GM12878 (cell line): ENCODE data around the gene RGR. TPM values are rescaled to one million over a fixed set of nuclear protein-coding genes. Genes with fewer than 3 reads are reported as not detected.

ENCODE experiments used
- ATAC-seq: fragments of 200-7000 bp; cut with Tn5 transposase; 3 replicates; pipeline ENCODE4 v1.9.1; 2020; ENCODE audit warnings: mild to moderate bottlenecking, moderate library complexity
- BruUV-seq: library from RNA; stranded (reverse); fragments of 400-500 nt; replicated peaks from 2 replicates; lab custom pipeline; 2021; lab: Mats Ljungman, UMichigan
- CTCF ChIA-PET: fragments of 300-600 bp; sonication (Branson Sonifier 250); formaldehyde crosslinking; extraction: SDS; loops from one replicate; lab custom pipeline; 2021; ENCODE audit warnings: inconsistent platforms; lab: Yijun Ruan, JAX
- POLR2A ChIA-PET: fragments of 350-600 bp; formaldehyde crosslinking; extraction: SDS; loops from one replicate; lab custom pipeline; 2021; ENCODE audit warnings: inconsistent platforms; lab: Charles Lee
- RAD21 ChIA-PET: fragments of 300-600 bp; sonication (Branson Sonifier 250); formaldehyde crosslinking; loops from one replicate; lab custom pipeline; 2023; ENCODE audit warnings: antibody characterized with exemption; ENCODE audit not compliant: unreplicated experiment; lab: Charles Lee
- SMC1A ChIA-PET: fragments of 300-600 bp; sonication (Branson Sonifier 250); formaldehyde crosslinking; loops from one replicate; lab custom pipeline; 2023; ENCODE audit not compliant: unreplicated experiment, uncharacterized antibody; lab: Charles Lee
- DNase-seq: peaks from one replicate; pipeline ENCODE4 v3.0.0-alpha.2; 2011; ENCODE audit warnings: low read depth, low spot score
- FAIRE-seq: peaks from 3 replicates; lab custom pipeline; 2011; peaks lifted over from hg19 to GRCh38; lab: Jason Lieb, UNC
- H2AFZ ChIP-seq: 2 replicates; pipeline ENCODE4 v1.6.0; 2011; ENCODE audit warnings: low read depth, low read length, control low read depth; ENCODE audit not compliant: control insufficient read depth
- H3K27ac ChIP-seq: 2 replicates; pipeline ENCODE4 v1.5.1; 2011; ENCODE audit warnings: control low read depth; ENCODE audit not compliant: control insufficient read depth, insufficient read depth
- H3K27me3 ChIP-seq, 2 experiments: replicated peaks in 1 of 2; 2 replicates each; pipeline versions ENCODE4 v1.6.0 to v1.6.1; 2011; ENCODE audit warnings: low read length in 1 of 2; ENCODE audit not compliant: control insufficient read depth in 2 of 2, insufficient read depth in 2 of 2
- H3K36me3 ChIP-seq, 2 experiments: 2 replicates each; pipeline ENCODE4 v1.5.1; 2011; ENCODE audit warnings: low read length in 1 of 2; ENCODE audit not compliant: control insufficient read depth in 2 of 2, insufficient read depth in 2 of 2
- H3K4me1 ChIP-seq: 2 replicates; pipeline ENCODE4 v1.6.1; 2011; ENCODE audit warnings: mild to moderate bottlenecking, low read length, moderate library complexity, mixed read lengths; ENCODE audit not compliant: control insufficient read depth, insufficient read depth
- H3K4me2 ChIP-seq: 2 replicates; pipeline ENCODE4 v1.6.0; 2011; ENCODE audit warnings: control low read depth; ENCODE audit not compliant: control insufficient read depth, insufficient read depth
- H3K4me3 ChIP-seq: fragments of 200-600 bp; sonication (generic); 2 replicates; pipeline ENCODE4 v1.5.1; 2016
- H3K79me2 ChIP-seq: 2 replicates; pipeline ENCODE4 v1.6.0; 2011; ENCODE audit warnings: low read length; ENCODE audit not compliant: control insufficient read depth, insufficient read depth
- H3K9ac ChIP-seq: 2 replicates; pipeline ENCODE4 v1.8.0; 2011; ENCODE audit warnings: low read length, control low read depth, mixed read lengths; ENCODE audit not compliant: control insufficient read depth, insufficient read depth
- H3K9me3 ChIP-seq: replicated peaks from 3 replicates; pipeline ENCODE4 v1.5.1; 2011; ENCODE audit warnings: mild to moderate bottlenecking, low read length; ENCODE audit not compliant: control insufficient read depth, insufficient read depth
- H4K20me1 ChIP-seq: 2 replicates; pipeline ENCODE4 v1.6.0; 2011; ENCODE audit not compliant: control insufficient read depth, insufficient read depth
- MEF2A ChIP-seq: IDR thresholded peaks from 2 replicates; pipeline ENCODE4 v1.6.1; 2011; ENCODE audit warnings: low read depth, mild to moderate bottlenecking, low read length, moderate library complexity; ENCODE audit not compliant: insufficient read depth
- RAD21 ChIP-seq: IDR thresholded peaks from 2 replicates; pipeline ENCODE4 v1.6.1; 2011; ENCODE audit warnings: mild to moderate bottlenecking, low read depth, low read length, moderate library complexity; ENCODE audit not compliant: insufficient read depth
- SMARCA5 ChIP-seq: fragments of 450-650 bp; IDR thresholded peaks from 2 replicates; pipeline ENCODE4 v1.6.1; 2017; ENCODE audit warnings: mild to moderate bottlenecking
- SPI1 ChIP-seq: IDR thresholded peaks from 2 replicates; pipeline ENCODE4 v1.6.1; 2011; ENCODE audit warnings: low read depth, mild to moderate bottlenecking, low read length, moderate library complexity, borderline replicate concordance; ENCODE audit not compliant: insufficient read depth
- SREBF1 ChIP-seq: IDR thresholded peaks from 2 replicates; pipeline ENCODE4 v1.6.1; 2012; ENCODE audit warnings: mild to moderate bottlenecking, low read length
- STAT1 ChIP-seq: fragments of 450-650 bp; conservative IDR thresholded peaks from 2 replicates; pipeline ENCODE4 v1.6.1; 2014; ENCODE audit warnings: antibody characterized with exemption, mild to moderate bottlenecking
- STAT3 ChIP-seq: IDR thresholded peaks from 2 replicates; pipeline ENCODE4 v1.6.1; 2011; ENCODE audit warnings: low read depth, low read length, improper control_type of control experiment
- TBL1XR1 ChIP-seq: IDR thresholded peaks from 2 replicates; pipeline ENCODE4 v1.6.1; 2012; ENCODE audit warnings: low read depth, low read length, improper control_type of control experiment
- TCF12 ChIP-seq: IDR thresholded peaks from 2 replicates; pipeline ENCODE4 v1.6.1; 2011; ENCODE audit warnings: low read depth, mild to moderate bottlenecking, low read length
- YY1 ChIP-seq: IDR thresholded peaks from 2 replicates; pipeline ENCODE4 v1.6.1; 2011; ENCODE audit warnings: low read depth, mild to moderate bottlenecking, low read length
- WGBS: methylation state at CpG from one replicate; pipeline ENCODE4 v1.1.6; 2016; ENCODE audit warnings: low lambda C conversion rate; ENCODE audit not compliant: insufficient replicate concordance, insufficient coverage; ENCODE audit errors: missing lambda C conversion rate; 5-methylcytosine and 5-hydroxymethylcytosine counted together
- in situ Hi-C: fragments of 300-500 bp; cut with MboI; formaldehyde crosslinking; loops from 9 replicates; pipeline ENCODE4 v1.14.3; 2018; ENCODE audit warnings: mixed read lengths
- intact Hi-C: fragments of 100-400 bp; cut with micrococcal nuclease; formaldehyde crosslinking; loops from one replicate; pipeline ENCODE4 v1.14.2; 2022; ENCODE audit not compliant: unreplicated experiment
- polyA plus RNA-seq, 11 experiments: library from polyadenylated mRNA; depleted of rRNA in 4 of 11; unstranded in 6 of 11; stranded (reverse) in 5 of 11; fragments of >200 nt; fragmentation: Nextera tagmentation in 4 of 11; fragmentation: Illumina TruSeq in 1 of 11; extraction: Ambion mirVana in 4 of 11; extraction: Trizol in 1 of 11; gene quantifications; 1 replicate in 1 of 11; 2 replicates in 10 of 11; pipeline versions ENCODE4 v1.2.1 to v1.2.3, GENCODE V29; 2011 to 2016; ENCODE audit warnings: inconsistent platforms in 2 of 11, missing spikeins in 2 of 11, low read depth in 1 of 11
- total RNA-seq, 4 experiments: library from RNA; depleted of rRNA in 3 of 4; stranded (reverse); fragments of >200 nt in 3 of 4; fragmentation: Illumina TruSeq in 1 of 4; extraction: Trizol in 1 of 4; gene quantifications; 2 replicates each; pipeline versions ENCODE4 v1.2.1 to v1.2.3, GENCODE V29; 2013 to 2021
- TF ChIP-seq, protein P1 (sequence below): IDR thresholded peaks from 2 replicates; pipeline ENCODE4 v1.6.1; 2012; ENCODE audit warnings: low read depth, low read length, improper control_type of control experiment
- TF ChIP-seq, protein P2 (sequence below), 3 experiments: IDR thresholded peaks in 2 of 3; conservative IDR thresholded peaks in 1 of 3; 2 replicates each; pipeline ENCODE4 v1.5.1; 2011; ENCODE audit warnings: low read depth in 3 of 3, low read length in 3 of 3, mild to moderate bottlenecking in 3 of 3, control low read depth in 2 of 3, moderate library complexity in 2 of 3, inconsistent platforms in 1 of 3, mixed read lengths in 1 of 3; ENCODE audit not compliant: control insufficient read depth in 2 of 3, insufficient read depth in 1 of 3; ENCODE audit errors: extremely low read depth in 1 of 3
- TF ChIP-seq, protein P3 (sequence below): IDR thresholded peaks from 2 replicates; pipeline ENCODE4 v1.6.1; 2012; ENCODE audit warnings: improper control_type of control experiment, low read depth, low read length; ENCODE audit not compliant: insufficient replicate concordance

Gene RGR
- total and polyA plus RNA-seq, 10 of the 15 experiments (the other 5 are each of a cell fraction or from before 2014, with no cell fraction given), result not detected

DNA sequence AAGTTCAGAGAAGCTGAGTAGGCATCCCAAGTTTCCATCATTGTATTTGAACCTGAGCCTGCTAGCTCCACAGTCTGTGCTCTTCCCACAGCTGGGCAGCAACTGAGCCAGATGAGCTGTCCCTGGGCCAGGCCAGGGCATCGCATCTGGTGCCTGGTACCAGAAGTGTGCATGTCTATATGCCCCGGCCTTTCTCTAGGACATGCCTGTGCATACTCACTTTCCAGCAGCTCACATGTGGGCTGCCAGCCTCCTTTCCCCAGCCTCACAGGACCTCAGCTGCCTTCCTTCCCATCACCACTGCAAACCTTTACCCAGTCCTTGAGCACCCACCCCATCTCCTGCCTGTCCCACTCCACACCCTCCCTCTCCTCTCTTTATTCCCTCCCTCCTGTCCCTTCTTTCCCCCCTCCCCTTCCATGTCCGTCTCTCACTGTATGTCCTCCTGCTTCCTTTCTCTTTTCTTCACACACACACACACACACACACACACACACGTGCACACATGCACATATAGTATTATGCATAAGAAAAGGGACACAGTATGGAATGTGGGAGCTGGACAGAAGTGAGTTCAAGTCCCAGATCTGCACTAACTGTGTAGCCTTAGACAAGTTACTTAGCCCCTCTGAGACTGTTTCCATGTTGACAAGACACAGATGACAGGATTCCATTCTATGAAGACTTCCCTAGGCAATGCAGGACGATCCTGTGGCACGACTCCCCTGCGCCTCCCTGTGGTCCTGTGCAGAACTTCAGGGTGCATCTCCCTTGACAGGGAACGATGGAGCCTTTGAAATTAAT lies 39.6 kb upstream of the RGR start:
- Histone ChIP-seq H2AFZ (no peak overlapping the region), H4K20me1 (no peaks in the 10 kb centered on the region), H3K9ac (no peak overlapping the region), H3K27me3 (peaks cover 0 to 7% of the 10 kb centered on the region in 2 experiments), H3K4me3 (no peak overlapping the region), H3K36me3 (no peaks in the 10 kb centered on the region), H3K79me2 (no peaks in the 10 kb centered on the region), H3K27ac (no peak overlapping the region), H3K4me2 (no peak overlapping the region), H3K4me1 (no peaks in the 10 kb centered on the region), H3K9me3 (no peaks in the 10 kb centered on the region)
- ChIA-PET SMC1A (interaction anchor here (1.0 to 15.0 kb wide), 13 partner anchors 9 to 67 kb away, joined by 3 to 155 read pairs (median 6); partner anchors contain the start of gene GPR15LG), POLR2A (interaction anchor here (1.0 to 1.1 kb wide), 2 partner anchors 57 to 58 kb away, joined by 3 read pairs; no protein-coding TSS in a partner anchor), CTCF (interaction anchor here (0.8 to 28.3 kb wide), 19 partner anchors 9 to 179 kb away, joined by 3 to 788 read pairs (median 4); partner anchors contain the start of genes CDHR1, GHITM and GPR15LG), RAD21 (interaction anchor here (1.0 to 2.7 kb wide), 8 partner anchors 8 to 66 kb away, joined by 3 to 18 read pairs (median 8); partner anchors contain the start of gene GHITM)
- ATAC-seq, result peak; percentile 84
- 32% methylated on average over 8 of the region's 8 CpGs for WGBS
- DNase-seq, result peak; percentile 27
- in situ Hi-C loops, result loop anchor here (10.0 kb wide), 1 partner anchor 60 kb away; no protein-coding TSS in a partner anchor
- intact Hi-C loops, result loop anchor here (1.0 to 5.0 kb wide), 4 partner anchors 44 to 318 kb away; no protein-coding TSS in a partner anchor
- peak; percentile 90 for FAIRE-seq
- no TSS peak for BruUV-seq
- TF ChIP-seq STAT3 (no peak), STAT1 (0 out of 2 replicates have a peak, but pooled peaks have one; percentile 40), SPI1 (0 out of 2 replicates have a peak, but pooled peaks have one; percentile 10), SREBF1 (no peak), SMARCA5 (0 out of 2 replicates have a peak, but pooled peaks have one; percentile 61), TBL1XR1 (no peak), YY1 (0 out of 2 replicates have a peak, but pooled peaks have one; percentile 47), TCF12 (no peak), RAD21 (peak; percentile 94), MEF2A (no peak)
- TF ChIP-seq, protein P1, sequence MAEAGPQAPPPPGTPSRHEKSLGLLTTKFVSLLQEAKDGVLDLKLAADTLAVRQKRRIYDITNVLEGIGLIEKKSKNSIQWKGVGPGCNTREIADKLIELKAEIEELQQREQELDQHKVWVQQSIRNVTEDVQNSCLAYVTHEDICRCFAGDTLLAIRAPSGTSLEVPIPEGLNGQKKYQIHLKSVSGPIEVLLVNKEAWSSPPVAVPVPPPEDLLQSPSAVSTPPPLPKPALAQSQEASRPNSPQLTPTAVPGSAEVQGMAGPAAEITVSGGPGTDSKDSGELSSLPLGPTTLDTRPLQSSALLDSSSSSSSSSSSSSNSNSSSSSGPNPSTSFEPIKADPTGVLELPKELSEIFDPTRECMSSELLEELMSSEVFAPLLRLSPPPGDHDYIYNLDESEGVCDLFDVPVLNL, result no peak
- TF ChIP-seq, protein P2, sequence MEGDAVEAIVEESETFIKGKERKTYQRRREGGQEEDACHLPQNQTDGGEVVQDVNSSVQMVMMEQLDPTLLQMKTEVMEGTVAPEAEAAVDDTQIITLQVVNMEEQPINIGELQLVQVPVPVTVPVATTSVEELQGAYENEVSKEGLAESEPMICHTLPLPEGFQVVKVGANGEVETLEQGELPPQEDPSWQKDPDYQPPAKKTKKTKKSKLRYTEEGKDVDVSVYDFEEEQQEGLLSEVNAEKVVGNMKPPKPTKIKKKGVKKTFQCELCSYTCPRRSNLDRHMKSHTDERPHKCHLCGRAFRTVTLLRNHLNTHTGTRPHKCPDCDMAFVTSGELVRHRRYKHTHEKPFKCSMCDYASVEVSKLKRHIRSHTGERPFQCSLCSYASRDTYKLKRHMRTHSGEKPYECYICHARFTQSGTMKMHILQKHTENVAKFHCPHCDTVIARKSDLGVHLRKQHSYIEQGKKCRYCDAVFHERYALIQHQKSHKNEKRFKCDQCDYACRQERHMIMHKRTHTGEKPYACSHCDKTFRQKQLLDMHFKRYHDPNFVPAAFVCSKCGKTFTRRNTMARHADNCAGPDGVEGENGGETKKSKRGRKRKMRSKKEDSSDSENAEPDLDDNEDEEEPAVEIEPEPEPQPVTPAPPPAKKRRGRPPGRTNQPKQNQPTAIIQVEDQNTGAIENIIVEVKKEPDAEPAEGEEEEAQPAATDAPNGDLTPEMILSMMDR (IDR thresholded peaks at IDR 0.05 in 2 of 3, conservative IDR thresholded peaks at IDR 0.05 in 1 of 3; ENCODE audit: control insufficient read depth in 2 of 3, extremely low read depth in 1 of 3, insufficient read depth in 1 of 3, low read depth in 3 of 3, low read length in 3 of 3), result peak; percentile 96 to 99 (median 98); a peak in 5 of 6 replicates
- TF ChIP-seq, protein P3, sequence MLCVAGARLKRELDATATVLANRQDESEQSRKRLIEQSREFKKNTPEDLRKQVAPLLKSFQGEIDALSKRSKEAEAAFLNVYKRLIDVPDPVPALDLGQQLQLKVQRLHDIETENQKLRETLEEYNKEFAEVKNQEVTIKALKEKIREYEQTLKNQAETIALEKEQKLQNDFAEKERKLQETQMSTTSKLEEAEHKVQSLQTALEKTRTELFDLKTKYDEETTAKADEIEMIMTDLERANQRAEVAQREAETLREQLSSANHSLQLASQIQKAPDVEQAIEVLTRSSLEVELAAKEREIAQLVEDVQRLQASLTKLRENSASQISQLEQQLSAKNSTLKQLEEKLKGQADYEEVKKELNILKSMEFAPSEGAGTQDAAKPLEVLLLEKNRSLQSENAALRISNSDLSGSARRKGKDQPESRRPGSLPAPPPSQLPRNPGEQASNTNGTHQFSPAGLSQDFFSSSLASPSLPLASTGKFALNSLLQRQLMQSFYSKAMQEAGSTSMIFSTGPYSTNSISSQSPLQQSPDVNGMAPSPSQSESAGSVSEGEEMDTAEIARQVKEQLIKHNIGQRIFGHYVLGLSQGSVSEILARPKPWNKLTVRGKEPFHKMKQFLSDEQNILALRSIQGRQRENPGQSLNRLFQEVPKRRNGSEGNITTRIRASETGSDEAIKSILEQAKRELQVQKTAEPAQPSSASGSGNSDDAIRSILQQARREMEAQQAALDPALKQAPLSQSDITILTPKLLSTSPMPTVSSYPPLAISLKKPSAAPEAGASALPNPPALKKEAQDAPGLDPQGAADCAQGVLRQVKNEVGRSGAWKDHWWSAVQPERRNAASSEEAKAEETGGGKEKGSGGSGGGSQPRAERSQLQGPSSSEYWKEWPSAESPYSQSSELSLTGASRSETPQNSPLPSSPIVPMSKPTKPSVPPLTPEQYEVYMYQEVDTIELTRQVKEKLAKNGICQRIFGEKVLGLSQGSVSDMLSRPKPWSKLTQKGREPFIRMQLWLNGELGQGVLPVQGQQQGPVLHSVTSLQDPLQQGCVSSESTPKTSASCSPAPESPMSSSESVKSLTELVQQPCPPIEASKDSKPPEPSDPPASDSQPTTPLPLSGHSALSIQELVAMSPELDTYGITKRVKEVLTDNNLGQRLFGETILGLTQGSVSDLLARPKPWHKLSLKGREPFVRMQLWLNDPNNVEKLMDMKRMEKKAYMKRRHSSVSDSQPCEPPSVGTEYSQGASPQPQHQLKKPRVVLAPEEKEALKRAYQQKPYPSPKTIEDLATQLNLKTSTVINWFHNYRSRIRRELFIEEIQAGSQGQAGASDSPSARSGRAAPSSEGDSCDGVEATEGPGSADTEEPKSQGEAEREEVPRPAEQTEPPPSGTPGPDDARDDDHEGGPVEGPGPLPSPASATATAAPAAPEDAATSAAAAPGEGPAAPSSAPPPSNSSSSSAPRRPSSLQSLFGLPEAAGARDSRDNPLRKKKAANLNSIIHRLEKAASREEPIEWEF, result no peak
